Fibroblast of gingiva (primary cell): ENCODE results near the gene ARID4B.
A peak's percentile ranks its signal among the peaks of the same experiment; 100 is the strongest.
"Not testable (repeated sequence)": the region's sequence is repeated elsewhere in the genome, so short reads cannot be mapped to it uniquely, and the experiment has no call there.

ENCODE experiments used
- DNase-seq: peaks from one replicate; pipeline ENCODE4 v3.0.0-alpha.2; 2011; ENCODE audit warnings: low read depth

The ARID4B gene

GRCh38 chr1:235327559-235328270 lies at the start of gene ARID4B:
Gene ARID4B (minus strand): TSS chr1:235328179. CDS start chr1:235326919, 1,260 bp downstream.
- no peak for DNase-seq

DNA sequence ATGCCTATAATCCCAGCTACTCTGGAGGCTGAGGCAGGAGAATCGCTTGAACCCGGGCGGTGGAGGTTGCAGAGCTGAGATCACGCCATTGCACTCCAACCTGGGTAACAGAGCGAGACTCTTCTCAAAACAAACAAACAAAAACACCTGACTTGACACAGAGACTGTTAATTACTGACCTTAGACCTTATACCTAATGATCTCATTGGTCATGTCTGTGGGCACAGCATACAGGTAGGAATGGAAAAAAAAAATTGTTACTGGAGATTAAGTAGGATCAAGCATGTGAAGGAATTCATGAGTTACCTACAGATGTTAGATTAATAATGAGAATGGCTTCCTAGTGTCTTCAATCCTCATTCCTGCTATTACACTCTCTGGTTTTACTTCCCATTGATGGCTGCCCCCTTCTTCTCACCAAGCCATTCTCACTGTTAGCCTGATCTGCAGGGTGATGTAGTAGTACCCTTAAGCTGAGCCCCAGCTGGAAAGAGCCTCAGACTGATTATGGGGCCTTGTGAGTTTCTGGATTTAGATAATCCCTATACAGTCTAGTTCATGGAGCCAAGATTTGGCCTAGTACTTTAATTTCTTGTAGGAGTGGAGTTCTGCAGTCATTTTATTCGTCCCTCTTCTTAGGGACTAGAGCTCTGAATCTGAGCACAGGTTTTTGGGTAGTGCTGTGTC lies 48.1 kb upstream of the ARID4B start:
- no peak for DNase-seq

DNA sequence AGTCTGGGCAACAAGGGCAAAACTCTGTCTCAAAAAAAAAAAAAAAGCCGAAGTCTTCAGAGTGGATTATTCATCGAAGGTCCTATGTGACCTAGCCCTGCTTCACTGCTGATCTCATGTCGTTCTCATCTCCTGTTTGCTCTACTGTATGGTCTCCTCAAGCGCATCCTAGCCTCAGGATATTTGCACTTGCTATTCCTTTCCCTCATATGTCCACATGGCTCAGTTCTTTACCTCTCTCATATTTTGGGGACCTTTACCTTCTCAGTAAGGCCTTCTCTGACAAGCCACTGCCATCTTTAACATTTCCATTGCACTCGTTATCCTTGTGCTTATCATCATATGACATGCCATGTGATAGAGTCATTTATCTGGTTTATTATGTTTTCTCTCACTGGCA lies 41.8 kb upstream of the ARID4B start:
- DNase-seq = no peak

DNA sequence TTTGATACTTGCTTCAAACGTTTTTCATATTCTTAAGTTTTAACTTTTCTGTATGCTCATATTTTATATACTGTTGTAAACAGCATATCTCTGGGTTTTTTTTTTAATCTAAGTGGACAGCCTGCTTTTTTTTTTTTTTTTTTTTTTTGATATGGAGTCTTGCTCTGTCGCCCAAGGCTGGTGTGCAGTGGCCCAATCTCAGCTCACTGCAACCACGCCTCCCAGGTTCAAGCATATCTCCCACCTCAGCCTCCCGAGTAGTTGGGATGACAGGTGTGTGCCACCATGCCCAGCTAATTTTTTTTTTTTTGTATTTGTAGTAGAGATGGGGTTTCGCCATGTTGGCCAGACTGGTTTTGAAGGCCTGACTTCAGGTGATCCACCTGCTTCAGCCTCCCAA lies 40.4 kb upstream of the ARID4B start:
- DNase-seq = no peak

- peak; percentile 94 for DNase-seq
These were observed 39.3 kb upstream of the ARID4B start, which contains the start of gene TBCE for GRCh38 chr1:235367000-235367908. Gene TBCE (plus strand): TSS chr1:235367427. CDS start chr1:235380050, 12,623 bp downstream.

DNA sequence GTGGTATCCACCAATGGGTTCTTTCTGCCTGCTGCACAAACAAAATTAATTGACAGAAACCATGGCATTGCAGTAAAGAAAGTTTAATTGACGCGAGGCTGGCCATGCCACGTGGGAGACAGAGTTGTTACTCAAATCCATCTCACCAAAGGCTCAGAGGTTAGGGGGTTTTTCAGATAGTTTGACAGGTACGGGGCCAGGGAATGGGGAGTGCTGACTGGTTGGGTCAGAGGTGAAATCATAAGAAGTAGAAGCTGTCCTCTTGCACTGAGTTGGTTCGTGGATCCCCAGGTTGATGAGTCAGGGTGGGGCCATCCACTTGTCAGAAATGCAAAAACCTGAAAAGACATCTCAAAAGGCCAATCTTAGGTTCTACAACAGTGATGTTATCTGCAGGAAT lies 38.3 kb upstream of the ARID4B start:
- no peak for DNase-seq

- DNase-seq = not testable (repeated sequence)
These were observed 36.2 kb upstream of the ARID4B start for GRCh38 chr1:235364189-235364588.

DNA sequence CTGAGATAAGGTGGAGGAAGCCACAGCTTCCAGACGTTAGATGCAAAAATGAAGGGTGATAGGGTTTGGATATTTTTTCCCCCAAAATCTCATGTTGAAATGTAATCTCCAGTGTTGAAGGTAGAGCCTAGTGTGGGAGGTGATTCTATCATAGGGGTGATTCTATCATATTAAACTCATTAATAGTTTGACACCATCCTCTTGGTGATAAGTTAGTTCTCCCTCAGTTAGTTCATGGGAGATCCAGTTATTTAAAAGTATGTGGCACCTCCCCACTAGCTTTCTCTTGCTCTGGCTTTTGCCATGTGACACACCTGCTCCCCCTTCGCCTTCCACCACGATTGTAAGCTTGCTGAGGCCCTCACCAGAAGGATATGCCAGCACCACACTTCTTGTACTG lies 30.9 kb upstream of the ARID4B start:
- no peak for DNase-seq

DNA sequence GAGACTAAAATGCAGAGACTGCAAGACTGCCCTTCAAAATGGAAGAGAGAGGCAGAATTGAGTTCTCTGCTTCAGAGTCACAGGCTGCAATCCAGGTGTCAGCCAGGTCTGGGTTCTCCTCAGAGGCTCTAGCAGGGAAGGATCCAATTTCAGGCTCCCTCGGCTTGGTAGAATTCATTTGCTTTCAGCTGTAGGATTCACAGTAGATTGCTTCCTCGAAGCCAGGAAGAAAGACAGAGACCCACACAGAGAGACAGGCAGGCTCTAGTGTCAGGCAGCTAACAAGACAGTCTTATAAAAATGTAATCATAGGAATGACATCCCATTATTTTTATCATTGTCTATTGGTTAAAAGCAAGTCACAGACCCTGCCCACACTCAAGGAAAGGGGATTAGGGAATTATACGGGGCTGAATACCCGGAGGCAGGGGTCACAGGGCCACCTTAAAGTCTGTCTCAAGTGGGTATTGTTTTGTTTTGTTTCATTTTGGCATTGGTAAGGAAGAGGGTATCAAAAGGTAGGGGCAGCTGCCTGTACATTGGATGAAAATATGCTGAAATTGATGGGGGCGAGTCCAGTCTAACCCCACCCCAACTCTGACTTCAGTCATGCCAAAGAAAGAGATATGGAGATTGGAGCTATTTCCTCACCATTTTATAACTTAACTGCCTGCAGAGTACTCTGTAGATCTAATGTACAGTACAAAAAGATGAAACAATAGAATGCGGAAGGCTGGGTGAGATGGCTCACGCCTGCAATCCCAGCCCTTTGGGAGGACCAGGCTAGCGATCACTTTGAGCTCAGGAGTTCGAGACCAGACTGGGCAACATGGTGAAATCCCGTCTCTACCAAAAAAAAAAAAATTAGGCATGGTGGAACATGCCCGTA lies 29.8 kb upstream of the ARID4B start:
- DNase-seq = no peak

DNA sequence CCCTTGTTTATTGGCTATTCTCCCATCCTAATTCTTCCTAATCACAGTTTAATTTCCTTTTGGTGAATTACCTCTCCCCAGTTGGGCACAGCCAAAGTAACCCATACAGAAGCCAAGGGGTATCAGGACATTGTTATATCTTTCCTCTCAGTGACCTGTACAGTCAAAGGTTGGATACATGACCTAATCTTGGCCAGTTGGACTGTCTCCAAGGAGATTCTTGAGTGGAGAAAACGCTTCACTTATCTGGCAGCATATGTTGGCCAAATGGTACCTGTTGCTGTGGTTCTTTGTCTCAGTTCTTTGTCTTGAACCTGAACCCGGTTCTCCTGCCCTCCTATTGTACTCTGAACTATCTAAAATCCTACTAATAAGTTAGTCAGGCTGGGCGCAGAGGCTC lies 23.9 kb upstream of the ARID4B start:
- no peak for DNase-seq

DNA sequence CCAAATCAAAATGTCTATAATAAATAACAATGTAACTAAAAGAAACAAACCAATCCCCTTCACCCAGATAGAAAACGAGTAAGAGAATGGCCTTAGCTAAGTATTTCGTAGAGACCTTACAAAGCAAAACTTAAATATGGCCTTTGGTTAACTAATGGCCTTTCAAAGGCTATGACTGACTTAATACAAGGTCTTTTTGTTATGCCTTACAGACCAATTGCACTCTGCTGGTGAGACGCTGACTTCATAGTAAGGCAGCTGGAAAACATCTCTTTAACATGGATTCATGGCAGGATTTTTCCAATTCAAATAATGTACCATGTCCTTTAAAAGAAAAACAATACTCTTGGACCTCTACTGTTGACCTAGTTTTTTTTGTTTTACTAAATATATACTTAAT lies 23.5 kb upstream of the ARID4B start:
- no peak for DNase-seq

GRCh38 chr1:235343726-235344125 lies 15.7 kb upstream of the ARID4B start:
- no peak for DNase-seq

DNA sequence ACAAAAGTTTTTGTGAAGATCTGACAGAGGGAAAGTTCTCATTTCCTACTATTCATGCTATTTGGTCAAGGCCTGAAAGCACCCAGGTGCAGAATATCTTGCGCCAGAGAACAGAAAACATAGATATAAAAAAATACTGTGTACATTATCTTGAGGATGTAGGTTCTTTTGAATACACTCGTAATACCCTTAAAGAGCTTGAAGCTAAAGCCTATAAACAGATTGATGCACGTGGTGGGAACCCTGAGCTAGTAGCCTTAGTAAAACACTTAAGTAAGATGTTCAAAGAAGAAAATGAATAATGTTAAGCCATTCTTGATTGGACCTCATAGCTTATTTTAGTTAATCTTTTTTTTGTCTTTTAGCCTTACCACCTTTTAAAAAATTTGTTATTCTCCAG lies 14.5 kb upstream of the ARID4B start:
- DNase-seq = no peak

- no peak for DNase-seq
These were observed 14.1 kb upstream of the ARID4B start for GRCh38 chr1:235342039-235342438.

DNA sequence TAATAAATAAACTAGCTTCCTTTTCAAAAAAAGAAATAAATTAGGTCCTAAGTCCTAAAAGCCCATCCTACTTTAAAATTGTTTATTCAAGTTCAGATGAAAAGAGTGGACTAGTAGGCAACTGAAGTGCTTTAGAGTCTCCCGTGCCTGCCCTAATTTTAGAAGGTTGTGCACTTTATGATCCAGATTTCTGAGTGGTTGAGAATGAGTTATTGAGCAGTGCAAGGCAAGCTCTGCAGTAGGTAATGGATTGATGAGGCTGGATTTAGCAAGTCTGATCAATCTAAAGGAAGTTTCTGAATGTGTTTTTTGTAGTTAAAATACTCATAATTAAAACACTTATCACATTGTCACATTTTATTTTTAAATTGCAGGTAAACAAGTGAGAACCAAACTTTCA lies 13.4 kb upstream of the ARID4B start:
- DNase-seq = no peak

DNA sequence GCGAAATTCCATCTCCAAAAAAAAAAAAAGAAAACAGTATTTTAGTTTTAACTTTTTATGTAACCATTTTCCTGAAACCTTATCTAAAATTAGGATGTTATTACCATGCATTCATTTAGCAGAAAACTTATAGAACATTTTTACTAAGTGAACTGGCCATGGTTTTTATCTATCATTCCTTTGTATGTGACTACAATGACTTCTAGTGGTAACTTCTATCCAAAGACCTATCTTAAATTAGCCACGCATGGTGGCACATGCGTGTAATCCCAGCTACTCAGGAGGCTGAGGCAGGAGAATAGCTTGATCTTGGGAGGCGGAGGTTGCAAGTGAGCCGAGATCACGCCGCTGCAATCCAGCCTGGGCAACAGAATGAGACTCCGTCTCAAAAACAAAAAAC lies 11.8 kb upstream of the ARID4B start:
- DNase-seq = no peak

GRCh38 chr1:235336903-235337302 lies 8.9 kb upstream of the ARID4B start:
- no peak for DNase-seq

DNA sequence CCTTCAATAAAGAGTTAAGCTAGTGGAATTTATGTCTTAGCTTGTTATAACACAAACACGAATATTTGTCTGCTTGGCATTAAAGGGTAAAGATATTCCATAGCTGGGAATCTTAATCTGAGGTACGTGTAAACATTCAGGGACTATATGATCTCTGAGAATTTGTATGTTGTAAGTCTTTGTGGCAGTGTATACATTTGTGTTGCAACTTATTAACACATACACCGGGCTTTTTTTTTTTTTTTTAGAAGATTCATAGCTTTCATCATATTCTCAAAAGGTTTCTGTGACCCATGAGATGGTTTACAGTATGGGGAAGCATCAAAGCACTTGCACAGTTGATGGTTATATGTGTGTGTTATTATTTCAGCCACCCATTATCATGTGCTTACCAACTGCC lies 3.4 kb upstream of the ARID4B start:
- DNase-seq = peak; percentile 13

DNA sequence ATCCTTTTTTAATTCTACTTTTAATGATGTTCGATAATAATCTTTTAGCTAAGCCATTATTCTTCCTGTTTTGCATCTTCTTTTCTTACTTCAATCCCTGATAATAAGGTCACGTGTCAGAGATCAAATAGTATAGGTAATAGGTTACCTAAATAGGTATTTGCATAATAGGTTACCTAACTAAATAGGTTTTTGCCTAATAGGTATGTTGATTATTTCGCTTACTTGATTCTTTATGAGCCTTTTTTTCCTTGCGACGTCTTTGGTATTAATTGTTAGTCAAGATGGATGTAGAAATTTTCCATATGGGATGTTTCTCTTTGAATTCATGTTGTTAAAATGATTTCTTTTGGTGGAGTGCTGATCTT lies 2.9 kb upstream of the ARID4B start:
- no peak for DNase-seq

DNA sequence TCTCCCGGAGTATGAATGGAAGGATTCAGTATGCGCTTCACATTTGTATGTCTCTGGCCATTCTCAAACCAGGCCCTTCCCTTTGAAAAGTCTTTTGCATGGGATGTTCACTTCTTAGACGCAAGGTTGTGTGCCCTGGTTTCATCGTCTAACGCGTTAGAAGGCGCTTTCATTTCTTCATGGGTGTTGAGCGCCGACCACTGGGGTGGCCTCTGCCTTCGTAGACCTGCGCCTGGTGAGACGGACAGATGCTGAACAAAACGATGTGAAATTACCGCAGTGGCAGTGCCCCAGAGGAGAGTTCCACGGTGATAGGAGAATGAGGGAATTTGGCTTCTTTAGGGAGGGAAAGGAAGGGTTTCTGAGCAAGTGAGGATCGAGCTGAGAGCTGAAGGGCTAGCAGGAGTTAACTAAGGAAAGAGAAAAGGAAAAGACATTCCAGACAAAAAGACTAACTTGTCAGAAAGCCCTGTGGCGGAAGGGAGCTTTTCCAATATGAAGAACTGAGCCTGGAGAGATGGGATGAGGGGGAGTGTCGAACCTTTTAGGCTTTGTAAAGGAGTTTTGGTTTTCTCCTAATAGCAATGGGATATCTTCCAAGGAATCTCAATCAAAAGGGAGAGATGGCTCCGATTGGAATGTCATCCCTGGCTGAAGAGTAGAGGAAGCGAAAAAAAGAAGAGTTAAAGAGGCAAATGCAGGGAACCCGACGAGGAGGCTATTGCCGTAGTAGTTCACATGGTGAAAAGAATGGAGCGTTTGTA lies 1.3 kb upstream of the ARID4B start:
- peak; percentile 24 for DNase-seq
